IMR-90 (cell line): ENCODE results near the gene HSPA6. TPM values are rescaled to one million over a fixed set of nuclear protein-coding genes. Genes with fewer than 3 reads are reported as not detected.

Source experiments
- ATAC-seq: fragments of 200-7000 bp; cut with Tn5 transposase; 2 replicates; pipeline ENCODE4 v1.9.1; 2020; ENCODE audit warnings: low read depth, mild to moderate bottlenecking, moderate library complexity
- BruUV-seq: library from RNA; stranded (reverse); fragments of 400-500 nt; replicated peaks from 2 replicates; lab custom pipeline; 2021; lab: Mats Ljungman, UMichigan
- CTCF ChIA-PET: fragments of 300-600 bp; formaldehyde crosslinking; extraction: SDS; loops from one replicate; lab custom pipeline; 2021; ENCODE audit warnings: antibody characterized with exemption; lab: Yijun Ruan, JAX
- POLR2A ChIA-PET: fragments of 300-600 bp; sonication (Branson Sonifier 250); formaldehyde crosslinking; loops from one replicate; lab custom pipeline; 2022; ENCODE audit warnings: antibody characterized with exemption; ENCODE audit not compliant: unreplicated experiment; lab: Charles Lee
- DNase-seq: peaks from one replicate; pipeline ENCODE4 v3.0.0; 2013
- H2AFZ ChIP-seq: replicated peaks from 2 replicates; pipeline ENCODE3; 2013; ENCODE audit warnings: low read length, mild to moderate bottlenecking; ENCODE audit not compliant: poor library complexity
- H2AK5ac ChIP-seq: 2 replicates; pipeline ENCODE4 v1.6.1; 2013; ENCODE audit warnings: low read depth, low read length, inconsistent platforms
- H2AK9ac ChIP-seq: replicated peaks from 2 replicates; pipeline ENCODE3; 2013; ENCODE audit warnings: mild to moderate bottlenecking, low read depth, low read length, moderate library complexity; ENCODE audit not compliant: poor library complexity
- H2BK120ac ChIP-seq: 2 replicates; pipeline ENCODE4 v1.6.1; 2013; ENCODE audit warnings: low read depth, low read length, inconsistent platforms
- H2BK15ac ChIP-seq: 3 replicates; pipeline ENCODE4 v1.6.1; 2013; ENCODE audit warnings: low read depth, low read length, inconsistent platforms
- H2BK20ac ChIP-seq: 2 replicates; pipeline ENCODE4 v1.6.1; 2013; ENCODE audit warnings: low read depth, mild to moderate bottlenecking, inconsistent platforms, low read length, moderate library complexity
- H2BK5ac ChIP-seq: 2 replicates; pipeline ENCODE4 v1.6.1; 2013; ENCODE audit warnings: mild to moderate bottlenecking, low read depth, low read length, inconsistent platforms; ENCODE audit not compliant: poor library complexity, severe bottlenecking
- H3K14ac ChIP-seq: replicated peaks from 2 replicates; pipeline ENCODE4 v1.6.1; 2013; ENCODE audit warnings: low read depth, low read length, inconsistent platforms
- H3K18ac ChIP-seq: 2 replicates; pipeline ENCODE4 v1.6.1; 2013; ENCODE audit warnings: low read depth, low read length, control low read depth
- H3K23ac ChIP-seq: 2 replicates; pipeline ENCODE4 v1.6.1; 2013; ENCODE audit warnings: low read depth, low read length, inconsistent platforms
- H3K27ac ChIP-seq: 2 replicates; pipeline ENCODE4 v1.5.1; 2013; ENCODE audit warnings: mild to moderate bottlenecking, control low read depth, low read length; ENCODE audit not compliant: insufficient read depth
- H3K27me3 ChIP-seq: 2 replicates; pipeline ENCODE4 v1.6.1; 2013; ENCODE audit warnings: low read length; ENCODE audit not compliant: control insufficient read depth, insufficient read depth
- H3K36me3 ChIP-seq: 2 replicates; pipeline ENCODE4 v1.6.1; 2013; ENCODE audit warnings: low read length, mixed read lengths; ENCODE audit not compliant: control insufficient read depth, insufficient read depth
- H3K4ac ChIP-seq: 2 replicates; pipeline ENCODE4 v1.6.1; 2013; ENCODE audit warnings: low read depth, low read length, inconsistent platforms
- H3K4me1 ChIP-seq: 2 replicates; pipeline ENCODE4 v1.6.1; 2013; ENCODE audit warnings: low read length, mixed read lengths; ENCODE audit not compliant: control insufficient read depth, insufficient read depth
- H3K4me2 ChIP-seq: 2 replicates; pipeline ENCODE4 v1.6.1; 2013; ENCODE audit warnings: low read depth, mild to moderate bottlenecking, control low read depth, low read length, moderate library complexity
- H3K4me3 ChIP-seq: 2 replicates; pipeline ENCODE4 v1.5.1; 2013; ENCODE audit warnings: low read depth, mild to moderate bottlenecking, control low read depth, low read length, moderate library complexity; ENCODE audit not compliant: insufficient read depth
- H3K56ac ChIP-seq: 2 replicates; pipeline ENCODE4 v1.6.1; 2013; ENCODE audit warnings: low read length, inconsistent platforms; ENCODE audit not compliant: insufficient read depth; ENCODE audit errors: extremely low read depth
- H3K79me1 ChIP-seq, 2 experiments: 2 replicates each; pipeline ENCODE4 v1.6.1; 2013; ENCODE audit warnings: low read length in 2 of 2, inconsistent platforms in 1 of 2, low read depth in 1 of 2
- H3K9ac ChIP-seq: 2 replicates; pipeline ENCODE4 v1.6.1; 2013; ENCODE audit warnings: low read depth, low read length, control low read depth
- H3K9me1 ChIP-seq: 2 replicates; pipeline ENCODE4 v1.6.1; 2013; ENCODE audit warnings: low read length, inconsistent platforms; ENCODE audit not compliant: insufficient read depth
- H3K9me3 ChIP-seq: 2 replicates; pipeline ENCODE4 v1.6.1; 2013; ENCODE audit warnings: low read length; ENCODE audit not compliant: control insufficient read depth, insufficient read depth
- H4K20me1 ChIP-seq: 2 replicates; pipeline ENCODE4 v1.6.1; 2013; ENCODE audit warnings: low read length, inconsistent platforms; ENCODE audit not compliant: insufficient read depth
- H4K5ac ChIP-seq: 2 replicates; pipeline ENCODE4 v1.6.1; 2013; ENCODE audit warnings: mild to moderate bottlenecking, low read depth, low read length, control low read depth
- H4K8ac ChIP-seq, 2 experiments: 2 replicates each; pipeline ENCODE4 v1.6.1; 2013; ENCODE audit warnings: low read depth in 2 of 2, low read length in 2 of 2, control low read depth in 1 of 2, inconsistent platforms in 1 of 2
- H4K91ac ChIP-seq: 2 replicates; pipeline ENCODE4 v1.6.1; 2013; ENCODE audit warnings: low read depth, low read length, inconsistent platforms; ENCODE audit not compliant: insufficient read depth
- BHLHE40 ChIP-seq: fragments of 150-350 bp; IDR thresholded peaks from 2 replicates; pipeline ENCODE4 v1.6.1; 2016; ENCODE audit warnings: mild to moderate bottlenecking, low read depth, low read length
- CEBPB ChIP-seq: IDR thresholded peaks from 2 replicates; pipeline ENCODE4 v1.6.1; 2012; ENCODE audit warnings: low read depth, low read length, improper control_type of control experiment
- CTCF ChIP-seq: conservative IDR thresholded peaks from 2 replicates; pipeline ENCODE4 v1.5.1; 2012; ENCODE audit warnings: mild to moderate bottlenecking, low read depth, low read length, improper control_type of control experiment
- ELK1 ChIP-seq: fragments of 150-350 bp; IDR thresholded peaks from 2 replicates; pipeline ENCODE4 v1.6.1; 2016; ENCODE audit warnings: low read depth, mild to moderate bottlenecking, low read length, moderate library complexity, borderline replicate concordance
- FOS ChIP-seq: fragments of 150-350 bp; IDR thresholded peaks from 2 replicates; pipeline ENCODE4 v1.6.1; 2016; ENCODE audit warnings: low read depth, low read length
- MAFK ChIP-seq: IDR thresholded peaks from 2 replicates; pipeline ENCODE4 v1.6.1; 2012; ENCODE audit warnings: low read depth, low read length, improper control_type of control experiment
- MAZ ChIP-seq: IDR thresholded peaks from 2 replicates; pipeline ENCODE4 v1.6.1; 2012; ENCODE audit warnings: low read depth, mild to moderate bottlenecking, low read length, improper control_type of control experiment, moderate library complexity, borderline replicate concordance
- MXI1 ChIP-seq: IDR thresholded peaks from 2 replicates; pipeline ENCODE4 v1.6.1; 2012; ENCODE audit warnings: low read depth, mild to moderate bottlenecking, low read length, moderate library complexity, borderline replicate concordance
- POLR2A ChIP-seq: IDR thresholded peaks from 2 replicates; pipeline ENCODE4 v1.6.1; 2012; ENCODE audit warnings: mild to moderate bottlenecking, low read depth, low read length
- RAD21 ChIP-seq: IDR thresholded peaks from 2 replicates; pipeline ENCODE4 v1.6.1; 2012; ENCODE audit warnings: low read length, improper control_type of control experiment
- RCOR1 ChIP-seq: IDR thresholded peaks from 2 replicates; pipeline ENCODE4 v1.6.1; 2012; ENCODE audit warnings: mild to moderate bottlenecking, low read length, improper control_type of control experiment; ENCODE audit not compliant: insufficient replicate concordance
- RFX5 ChIP-seq: IDR thresholded peaks from 2 replicates; pipeline ENCODE4 v1.8.0; 2012; ENCODE audit warnings: low read depth, mild to moderate bottlenecking, low read length, moderate library complexity
- SMC3 ChIP-seq: fragments of 150-350 bp; IDR thresholded peaks from 2 replicates; pipeline ENCODE4 v1.6.1; 2016; ENCODE audit warnings: low read depth, mild to moderate bottlenecking, antibody characterized with exemption, low read length, moderate library complexity
- USF2 ChIP-seq: fragments of 150-350 bp; IDR thresholded peaks from 2 replicates; pipeline ENCODE4 v1.6.1; 2017; ENCODE audit warnings: mild to moderate bottlenecking, antibody characterized with exemption, low read length, low read depth
- WGBS, 2 experiments: methylation state at CpG; one replicate each; pipeline versions ENCODE4 v1.1.5 to v1.1.7; 2013; ENCODE audit warnings: missing lambda C conversion rate in 2 of 2; ENCODE audit not compliant: insufficient read length in 1 of 2; ENCODE audit errors: extremely low coverage in 2 of 2; 5-methylcytosine and 5-hydroxymethylcytosine counted together
- dilution Hi-C: fragments of 300-500 bp; cut with HindIII; formaldehyde crosslinking; loops from one replicate; pipeline ENCODE4 v1.14.3; 2018; ENCODE audit warnings: low sequenced_read_pairs; ENCODE audit not compliant: unreplicated experiment
- in situ Hi-C: fragments of 300-500 bp; cut with MboI; formaldehyde crosslinking; loops from 3 replicates; pipeline ENCODE4 v1.14.3; 2019; ENCODE audit warnings: low sequenced_read_pairs, inconsistent platforms, mixed read lengths
- intact Hi-C: fragments of 100-400 bp; cut with micrococcal nuclease; formaldehyde crosslinking; loops from 2 replicates; pipeline ENCODE4 v1.10.0; 2022
- polyA plus RNA-seq, 3 experiments: library from polyadenylated mRNA; depleted of rRNA; stranded (reverse); fragments of >200 nt; gene quantifications; 2 replicates each; pipeline ENCODE4 v1.2.3, GENCODE V29; 2012; ENCODE audit warnings: low replicate concordance in 1 of 3
- total RNA-seq: library from RNA; depleted of rRNA; stranded (reverse); fragments of >200 nt; gene quantifications from 2 replicates; pipeline ENCODE4 v1.2.3, GENCODE V29; 2012

Gene HSPA6
- total and polyA plus RNA-seq, 2 of the 4 experiments (the other 2 are of a cell fraction) = 0.54 to 0.67 TPM

- CTCF ChIA-PET = no interaction called here
- H3K23ac ChIP-seq = no peak overlapping the region
- H2AFZ ChIP-seq = no peak overlapping the region
- ATAC-seq = no peak
- H2AK9ac ChIP-seq = no peak overlapping the region
- H3K4me2 ChIP-seq = no peak overlapping the region
- H2BK5ac ChIP-seq = no peak overlapping the region
- 57% methylated on average over 7 of the region's 15 CpGs; no CpG with 5 or more reads in 1 of the 2 experiments for WGBS, 2 experiments
- no peak for DNase-seq
- no peaks in the 10 kb centered on the region for H3K9me1 ChIP-seq
- H2BK20ac ChIP-seq = no peak overlapping the region
- H3K79me1 ChIP-seq = no peaks in the 10 kb centered on the region
- H3K18ac ChIP-seq = no peak overlapping the region
- no peaks in the 10 kb centered on the region for H3K4me1 ChIP-seq
- H3K9ac ChIP-seq = no peak overlapping the region
- H3K27ac ChIP-seq = no peak overlapping the region
- H3K56ac ChIP-seq = no peak overlapping the region
- no peak overlapping the region for H3K4ac ChIP-seq
- peaks cover 10% of the 10 kb centered on the region for H3K27me3 ChIP-seq
- no peaks in the 10 kb centered on the region for H3K36me3 ChIP-seq
- no peaks in the 10 kb centered on the region for H3K9me3 ChIP-seq
- POLR2A ChIA-PET = no interaction called here
- no peak overlapping the region for H3K4me3 ChIP-seq
- TF ChIP-seq CTCF (no peak), MAZ (no peak), MXI1 (no peak), BHLHE40 (no peak), FOS (no peak), RAD21 (no peak), MAFK (no peak), ELK1 (no peak), RFX5 (no peak), SMC3 (no peak), RCOR1 (no peak), USF2 (no peak), CEBPB (no peak), POLR2A (no peak)
- BruUV-seq = no TSS peak
- dilution Hi-C loops (no loop called here), intact Hi-C loops (no loop called here), in situ Hi-C loops (no loop called here)
- H2AK5ac ChIP-seq = no peak overlapping the region
- no peak overlapping the region for H4K8ac ChIP-seq
- H4K20me1 ChIP-seq = no peaks in the 10 kb centered on the region
- no peak overlapping the region for H2BK120ac ChIP-seq
- H2BK15ac ChIP-seq = no peak overlapping the region
- H4K91ac ChIP-seq = no peak overlapping the region
- H3K14ac ChIP-seq = no peak overlapping the region
- no peak overlapping the region for H4K5ac ChIP-seq
Observed at GRCh38 chr1:161478985-161479384, 45.4 kb upstream of the HSPA6 start.
